ENCODE data around the gene RBP3.

The RBP3 gene

DNA sequence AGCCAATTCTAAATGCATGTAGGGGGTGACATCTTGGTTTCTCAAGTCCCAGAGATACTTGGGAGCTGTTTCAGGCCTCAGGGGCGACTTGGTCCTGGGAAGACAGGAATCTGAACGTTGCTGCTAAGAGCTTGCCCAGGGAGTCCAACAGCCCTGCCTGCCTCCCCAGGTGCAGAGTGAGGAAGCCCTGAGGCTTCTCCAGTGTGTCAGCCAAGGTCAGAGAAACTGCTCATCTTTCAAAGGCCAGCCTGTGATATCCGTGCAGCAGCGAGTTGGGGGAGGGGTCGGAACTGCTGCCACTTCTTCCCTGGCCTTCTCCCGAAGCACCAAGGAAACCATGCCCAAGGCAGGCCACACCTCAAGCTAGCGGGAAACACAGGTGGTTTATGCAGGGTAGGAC lies 16.2 kb upstream of the RBP3 start:
- no peak for TF ChIP-seq CTCF (IDR thresholded peaks at IDR 0.05; ENCODE audit: low read depth, low read length)

GRCh38 chr10:47332371-47332770 lies 15.8 kb upstream of the RBP3 start:
- no peak for DNase-seq (ENCODE audit: extremely low read depth, low read depth)
- no peak for TF ChIP-seq CTCF (IDR thresholded peaks at IDR 0.05; ENCODE audit: low read depth, low read length)

More for the DNA sequence above, 16.2 kb upstream of the RBP3 start:
- DNase-seq (ENCODE audit: extremely low read depth, low read depth), result no peak

GRCh38 chr10:47332946-47333345 lies 15.2 kb upstream of the RBP3 start:
- no peak for DNase-seq (ENCODE audit: extremely low read depth, low read depth)
- TF ChIP-seq CTCF (IDR thresholded peaks at IDR 0.05; ENCODE audit: low read depth, low read length), result no peak

DNA sequence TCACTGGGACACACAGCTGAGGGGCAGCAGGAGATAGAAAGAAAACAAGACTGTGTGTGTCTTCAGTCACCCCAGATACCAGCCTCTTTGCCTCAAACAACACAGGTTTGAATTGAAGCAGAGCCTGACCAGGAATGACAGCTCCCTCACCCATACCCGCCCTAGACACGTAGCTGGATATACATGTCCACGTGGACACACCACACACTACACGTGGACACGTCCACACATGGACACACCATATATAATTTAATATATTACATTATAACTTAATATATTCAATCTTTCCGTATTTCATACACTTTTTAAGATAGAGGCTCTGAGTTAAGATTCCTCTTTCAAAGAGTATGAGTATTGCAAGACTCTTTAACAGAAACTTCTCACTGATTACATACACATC lies 14.6 kb upstream of the RBP3 start:
- no peak for DNase-seq (ENCODE audit: extremely low read depth, low read depth)
- TF ChIP-seq CTCF (IDR thresholded peaks at IDR 0.05; ENCODE audit: low read depth, low read length), result no peak

DNA sequence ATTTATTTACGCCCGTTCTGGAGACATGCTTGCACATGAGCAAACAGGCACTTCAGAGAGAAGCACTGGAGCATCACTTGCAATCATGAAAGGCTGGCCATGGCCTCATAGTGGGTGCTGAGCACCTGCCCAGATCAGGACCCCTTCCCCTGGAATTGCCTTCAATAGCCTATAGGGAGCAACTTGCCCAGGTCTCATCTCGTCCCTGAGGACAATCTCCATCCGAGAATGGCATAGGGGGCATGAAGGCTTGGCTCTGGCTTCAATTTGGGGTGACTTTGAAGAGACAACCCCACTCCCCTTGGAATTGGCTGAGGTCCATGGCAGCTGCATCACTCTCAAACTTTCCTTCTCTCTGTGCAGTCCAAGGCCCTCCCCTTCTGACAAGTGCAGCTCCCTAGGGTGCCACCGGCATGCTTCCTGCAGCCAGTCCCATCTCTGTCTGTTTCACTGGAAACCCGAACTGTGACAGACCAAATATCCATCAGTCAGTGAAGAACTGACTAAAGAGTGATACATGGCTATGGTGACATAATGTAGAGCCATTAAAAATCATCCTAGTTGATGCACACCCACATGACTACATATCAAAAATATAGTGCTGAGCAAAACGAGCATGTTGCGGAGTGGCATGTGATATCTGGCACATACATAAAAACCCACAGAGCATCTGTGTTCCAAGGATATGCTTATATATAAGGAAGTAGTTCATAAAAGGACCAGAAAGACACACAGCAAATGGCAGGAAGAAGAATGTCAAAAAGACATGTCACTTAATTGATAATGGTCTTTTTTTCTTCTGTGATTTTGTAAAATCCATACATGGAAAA lies 13.5 kb upstream of the RBP3 start:
- TF ChIP-seq CTCF (IDR thresholded peaks at IDR 0.05; ENCODE audit: low read depth, low read length), result no peak
- no peak for DNase-seq (ENCODE audit: extremely low read depth, low read depth)

- no peak for TF ChIP-seq CTCF (IDR thresholded peaks at IDR 0.05; ENCODE audit: low read depth, low read length)
- no peak for DNase-seq (ENCODE audit: extremely low read depth, low read depth)
These were observed 12.3 kb upstream of the RBP3 start for GRCh38 chr10:47335906-47336305.

- DNase-seq (ENCODE audit: extremely low read depth, low read depth), result no peak
- TF ChIP-seq CTCF (IDR thresholded peaks at IDR 0.05; ENCODE audit: low read depth, low read length), result no peak
These were observed 11.6 kb upstream of the RBP3 start for GRCh38 chr10:47336387-47337134.
